Endodermal cell (in vitro differentiated cells): Measurements from ENCODE around the gene SCFD1. TPM values are rescaled to one million over a fixed set of nuclear protein-coding genes. Genes with fewer than 3 reads are reported as not detected.

Experiments
- DNase-seq: peaks from one replicate; pipeline ENCODE4 v3.0.0-alpha.2; 2017
- H3K27ac ChIP-seq: 2 replicates; pipeline ENCODE4 v1.5.1; 2013; ENCODE audit warnings: mild to moderate bottlenecking, low read depth, low read length, moderate library complexity
- H3K27me3 ChIP-seq: 2 replicates; pipeline ENCODE4 v1.6.1; 2013; ENCODE audit warnings: mild to moderate bottlenecking, low read length, moderate library complexity; ENCODE audit not compliant: insufficient read depth, control insufficient read depth, poor library complexity, severe bottlenecking
- H3K36me3 ChIP-seq: 2 replicates; pipeline ENCODE4 v1.7.0; 2013; ENCODE audit warnings: mild to moderate bottlenecking, low read length, moderate library complexity; ENCODE audit not compliant: control insufficient read depth, insufficient read depth
- H3K4me1 ChIP-seq: one replicate; pipeline ENCODE4 v1.7.0; 2013; ENCODE audit warnings: low read length; ENCODE audit not compliant: control insufficient read depth, insufficient read depth
- H3K4me3 ChIP-seq: 2 replicates; pipeline ENCODE4 v1.5.1; 2013; ENCODE audit warnings: mild to moderate bottlenecking, low read length, moderate library complexity
- H3K9ac ChIP-seq: 2 replicates; pipeline ENCODE4 v1.6.1; 2013; ENCODE audit warnings: mild to moderate bottlenecking, low read length, moderate library complexity; ENCODE audit not compliant: poor library complexity, severe bottlenecking; ENCODE audit errors: extremely low read depth
- H3K9me3 ChIP-seq: 2 replicates; pipeline ENCODE4 v1.6.1; 2013; ENCODE audit warnings: mild to moderate bottlenecking, low read length, moderate library complexity; ENCODE audit not compliant: control insufficient read depth
- H3K27ac Mint-ChIP-seq: 2 replicates; pipeline ENCODE4 v1.8.0; 2020; ENCODE audit warnings: mixed read lengths
- H3K27me3 Mint-ChIP-seq: 2 replicates; pipeline ENCODE4 v1.8.0; 2021; ENCODE audit warnings: mild to moderate bottlenecking, mixed read lengths; ENCODE audit not compliant: insufficient read depth
- H3K36me3 Mint-ChIP-seq: 2 replicates; pipeline ENCODE4 v1.8.0; 2020; ENCODE audit warnings: low read depth, mixed read lengths
- H3K4me1 Mint-ChIP-seq: 2 replicates; pipeline ENCODE4 v1.8.0; 2020; ENCODE audit warnings: mixed read lengths
- H3K4me3 Mint-ChIP-seq: 2 replicates; pipeline ENCODE4 v1.8.0; 2020; ENCODE audit warnings: mild to moderate bottlenecking, moderate library complexity, mixed read lengths
- H3K9me3 Mint-ChIP-seq: 2 replicates; pipeline ENCODE4 v1.8.0; 2020; ENCODE audit warnings: mild to moderate bottlenecking, mixed read lengths
- WGBS, 2 experiments: methylation state at CpG; one replicate each; pipeline versions ENCODE4 v1.1.5 to v1.1.7; 2013; ENCODE audit warnings: missing lambda C conversion rate in 2 of 2, mixed read lengths in 1 of 2; ENCODE audit not compliant: insufficient coverage in 1 of 2, insufficient read length in 1 of 2; 5-methylcytosine and 5-hydroxymethylcytosine counted together
- total RNA-seq, 2 donors: library from RNA; stranded (reverse); fragmentation: NEBNext Ultra II Directional in 1 of 2; extraction: Animal tissue kit (Norgen Biotek cat#: 25700) in 1 of 2; gene quantifications; 2 replicates in 1 of 2; 3 replicates in 1 of 2; pipeline ENCODE4 v1.2.1, GENCODE V29; 2021
- TF ChIP-seq, protein P1 (sequence below): fragments of 200-600 bp; sonication (generic); conservative IDR thresholded peaks from 2 replicates; pipeline ENCODE4 v1.5.0; 2021; ENCODE audit warnings: antibody characterized with exemption, mild to moderate bottlenecking

Gene SCFD1
- total RNA-seq, 2 donors from 2014 or later = 82.4 to 98.4 TPM

DNA sequence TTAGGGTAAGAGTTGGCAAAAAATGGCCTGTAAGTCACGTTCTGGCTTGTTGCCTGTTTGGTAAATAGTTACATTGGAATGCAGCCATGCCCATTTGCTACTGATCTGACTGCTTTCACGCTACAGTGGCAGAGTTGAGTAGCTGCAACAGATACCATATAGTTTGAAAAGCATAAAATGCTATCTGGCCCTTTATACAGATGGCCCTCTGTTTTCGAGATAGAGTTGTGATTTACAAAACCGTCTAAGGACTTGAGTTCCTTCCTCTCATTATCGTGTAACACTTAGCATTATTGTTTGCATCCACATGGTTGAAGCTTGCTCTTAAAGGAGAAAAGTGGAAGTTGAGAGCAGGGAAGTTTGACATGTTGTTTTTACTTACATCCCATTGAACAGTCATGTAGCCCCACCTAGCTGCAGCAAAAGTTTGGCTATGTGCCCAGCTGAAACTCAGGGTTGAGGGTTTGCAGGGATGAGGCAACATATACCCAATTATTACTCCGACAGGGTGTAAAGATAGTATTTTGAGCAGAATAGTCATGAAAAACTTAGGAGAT lies 11.3 kb upstream of the SCFD1 start:
- H3K36me3 ChIP-seq = peaks cover 74% of the 10 kb centered on the region
- Mint-ChIP-seq H3K9me3 (no peaks in the 10 kb centered on the region), H3K4me1 (no peaks in the 10 kb centered on the region), H3K27me3 (no peaks in the 10 kb centered on the region), H3K4me3 (no peak overlapping the region), H3K27ac (no peak overlapping the region), H3K36me3 (peaks cover 32% of the 10 kb centered on the region)
- no peak overlapping the region for H3K9ac ChIP-seq
- no peak for DNase-seq
- no peaks in the 10 kb centered on the region for H3K9me3 ChIP-seq
- H3K27me3 ChIP-seq = no peaks in the 10 kb centered on the region
- H3K4me3 ChIP-seq = no peak overlapping the region
- TF ChIP-seq, protein P1, sequence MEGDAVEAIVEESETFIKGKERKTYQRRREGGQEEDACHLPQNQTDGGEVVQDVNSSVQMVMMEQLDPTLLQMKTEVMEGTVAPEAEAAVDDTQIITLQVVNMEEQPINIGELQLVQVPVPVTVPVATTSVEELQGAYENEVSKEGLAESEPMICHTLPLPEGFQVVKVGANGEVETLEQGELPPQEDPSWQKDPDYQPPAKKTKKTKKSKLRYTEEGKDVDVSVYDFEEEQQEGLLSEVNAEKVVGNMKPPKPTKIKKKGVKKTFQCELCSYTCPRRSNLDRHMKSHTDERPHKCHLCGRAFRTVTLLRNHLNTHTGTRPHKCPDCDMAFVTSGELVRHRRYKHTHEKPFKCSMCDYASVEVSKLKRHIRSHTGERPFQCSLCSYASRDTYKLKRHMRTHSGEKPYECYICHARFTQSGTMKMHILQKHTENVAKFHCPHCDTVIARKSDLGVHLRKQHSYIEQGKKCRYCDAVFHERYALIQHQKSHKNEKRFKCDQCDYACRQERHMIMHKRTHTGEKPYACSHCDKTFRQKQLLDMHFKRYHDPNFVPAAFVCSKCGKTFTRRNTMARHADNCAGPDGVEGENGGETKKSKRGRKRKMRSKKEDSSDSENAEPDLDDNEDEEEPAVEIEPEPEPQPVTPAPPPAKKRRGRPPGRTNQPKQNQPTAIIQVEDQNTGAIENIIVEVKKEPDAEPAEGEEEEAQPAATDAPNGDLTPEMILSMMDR = peak; percentile 67
- H3K4me1 ChIP-seq = no peaks in the 10 kb centered on the region
- WGBS, 2 experiments = 95 to 96% methylated on average over 6 of the region's 6 CpGs
- H3K27ac ChIP-seq = no peak overlapping the region

DNA sequence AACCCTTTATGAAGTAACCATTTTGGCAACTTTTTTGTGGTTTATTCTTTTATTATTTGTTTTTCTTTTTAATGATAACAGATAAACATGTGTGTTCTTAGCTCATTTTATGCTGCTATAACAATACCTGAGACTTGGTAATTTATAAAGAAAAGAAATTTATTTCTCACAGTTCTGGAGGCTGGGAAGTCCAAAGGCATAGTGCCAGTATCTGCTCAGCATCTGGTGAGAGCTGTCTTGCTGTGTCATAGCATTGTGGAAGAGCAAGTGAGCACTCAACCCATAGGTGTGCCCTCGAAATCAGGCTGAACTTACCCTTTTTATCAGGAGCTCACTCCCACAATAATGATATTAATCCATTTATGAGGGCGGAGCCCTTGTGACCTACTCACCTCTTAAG lies 8.0 kb upstream of the SCFD1 start:
- Histone ChIP-seq H3K4me3 (no peak overlapping the region), H3K36me3 (peaks cover 59% of the 10 kb centered on the region), H3K9me3 (no peaks in the 10 kb centered on the region), H3K27ac (no peak overlapping the region), H3K4me1 (no peaks in the 10 kb centered on the region), H3K9ac (no peak overlapping the region), H3K27me3 (no peaks in the 10 kb centered on the region)
- TF ChIP-seq, protein P1 = no peak
- Mint-ChIP-seq H3K9me3 (no peaks in the 10 kb centered on the region), H3K4me3 (no peak overlapping the region), H3K4me1 (no peaks in the 10 kb centered on the region), H3K27me3 (no peaks in the 10 kb centered on the region), H3K27ac (no peak overlapping the region), H3K36me3 (peaks cover 29% of the 10 kb centered on the region)
- WGBS, 2 experiments = 90% methylated on average over 2 of the region's 2 CpGs; no CpG with 5 or more reads in 1 of the 2 experiments
- no peak for DNase-seq

DNA sequence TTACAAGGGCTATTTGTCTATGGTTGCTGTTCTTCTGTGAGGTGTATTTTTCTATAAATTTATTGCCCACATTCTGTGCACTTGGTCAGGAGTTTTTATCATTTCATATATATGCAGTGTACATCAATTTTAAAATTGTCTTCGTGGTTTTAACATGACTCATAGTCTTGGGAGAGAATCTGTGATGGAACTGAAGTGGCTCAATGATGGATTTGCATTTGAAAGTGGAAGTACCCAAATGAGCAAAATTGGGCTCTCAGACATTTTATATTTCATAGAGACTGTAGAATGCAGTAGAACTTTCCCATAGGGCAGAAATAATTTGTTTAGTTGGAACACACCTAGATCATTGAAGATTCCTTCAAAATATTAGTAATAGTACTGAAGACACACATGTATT lies 1.9 kb upstream of the SCFD1 start:
- H3K9ac ChIP-seq = no peak overlapping the region
- no peaks in the 10 kb centered on the region for H3K9me3 Mint-ChIP-seq
- WGBS, 2 experiments = 100% methylated on average over 1 of the region's 1 CpG; no CpG with 5 or more reads in 1 of the 2 experiments
- no peaks in the 10 kb centered on the region for H3K27me3 ChIP-seq
- H3K4me3 ChIP-seq = no peak overlapping the region
- H3K4me1 Mint-ChIP-seq = peaks cover 15% of the 10 kb centered on the region
- H3K27ac ChIP-seq = no peak overlapping the region
- no peak overlapping the region for H3K4me3 Mint-ChIP-seq
- TF ChIP-seq, protein P1 = no peak
- no peak for DNase-seq
- peaks cover 9% of the 10 kb centered on the region for H3K36me3 Mint-ChIP-seq
- H3K4me1 ChIP-seq = no peaks in the 10 kb centered on the region
- H3K27me3 Mint-ChIP-seq = no peaks in the 10 kb centered on the region
- peaks cover 32% of the 10 kb centered on the region for H3K36me3 ChIP-seq
- no peaks in the 10 kb centered on the region for H3K9me3 ChIP-seq
- no peak overlapping the region for H3K27ac Mint-ChIP-seq
